Activated naive CD4-positive, alpha-beta T cell treated with Interleukin-2 at 50 U/mL for 16 hours (primary cell): ENCODE measurements around the gene ABRACL.

Source experiments
- DNase-seq: peaks from one replicate; pipeline ENCODE4 v3.0.0-alpha.2; 2020

ABRACL gene

GRCh38 chr6:139058029-139058428, 29.5 kb downstream of the ABRACL start:
- DNase-seq = no peak

GRCh38 chr6:139060332-139060731, 31.8 kb downstream of the ABRACL start:
- DNase-seq = no peak

- DNase-seq = no peak
Measured at GRCh38 chr6:139062932-139063646, 34.5 kb downstream of the ABRACL start.

- DNase-seq = no peak
Measured at GRCh38 chr6:139064981-139065665, 36.6 kb downstream of the ABRACL start.

- DNase-seq = no peak
Measured at GRCh38 chr6:139066080-139066479, 37.5 kb downstream of the ABRACL start.

- DNase-seq = no peak
Measured at GRCh38 chr6:139068846-139069245, 40.3 kb downstream of the ABRACL start.

GRCh38 chr6:139073118-139073517, 44.6 kb downstream of the ABRACL start:
- no peak for DNase-seq

GRCh38 chr6:139079018-139079417, 50.5 kb downstream of the ABRACL start:
- no peak for DNase-seq

GRCh38 chr6:139080255-139080920, 51.8 kb downstream of the ABRACL start:
- no peak for DNase-seq

GRCh38 chr6:139081471-139081870, 52.9 kb downstream of the ABRACL start:
- DNase-seq = no peak

- DNase-seq = no peak
Measured at GRCh38 chr6:139082370-139082769, 53.8 kb downstream of the ABRACL start.

GRCh38 chr6:139091826-139092225, 63.3 kb downstream of the ABRACL start:
- DNase-seq = no peak
